OCI-LY7 (cell line): Measurements from ENCODE around the gene TCHH. TPM values are rescaled to one million over a fixed set of nuclear protein-coding genes. Genes with fewer than 3 reads are reported as not detected.

ENCODE experiments used
- BruUV-seq: library from RNA; stranded (reverse); fragments of 400-500 nt; replicated peaks from 2 replicates; lab custom pipeline; 2021; lab: Mats Ljungman, UMichigan
- CTCF ChIA-PET: fragments of 300-600 bp; sonication (Branson Sonifier 250); formaldehyde crosslinking; loops from one replicate; lab custom pipeline; 2022; ENCODE audit warnings: antibody characterized with exemption; ENCODE audit not compliant: unreplicated experiment; lab: Charles Lee
- POLR2A ChIA-PET: fragments of 300-600 bp; sonication (Branson Sonifier 250); formaldehyde crosslinking; loops from one replicate; lab custom pipeline; 2022; ENCODE audit warnings: antibody characterized with exemption; lab: Charles Lee
- DNase-seq: peaks from one replicate; pipeline ENCODE4 v3.0.0-alpha.2; 2015; ENCODE audit warnings: low spot score
- H2AFZ ChIP-seq: fragments of 200-600 bp; sonication (generic), shearing (Covaris generic); 2 replicates; pipeline ENCODE4 v1.6.1; 2014; ENCODE audit warnings: mild to moderate bottlenecking, antibody characterized with exemption, low read length, moderate library complexity
- H3K27ac ChIP-seq: fragments of 200-600 bp; sonication (generic); 2 replicates; pipeline ENCODE4 v1.5.1; 2014; ENCODE audit warnings: mixed run types, low read depth, mild to moderate bottlenecking, moderate library complexity, low read length, inconsistent platforms; ENCODE audit not compliant: poor library complexity, severe bottlenecking
- H3K36me3 ChIP-seq: fragments of 200-600 bp; sonication (generic); 2 replicates; pipeline ENCODE4 v1.6.1; 2014; ENCODE audit warnings: mild to moderate bottlenecking, antibody characterized with exemption, low read length, moderate library complexity, mixed read lengths; ENCODE audit not compliant: insufficient read depth
- H3K4me1 ChIP-seq: fragments of 200-600 bp; sonication (generic); 2 replicates; pipeline ENCODE4 v1.5.1; 2014; ENCODE audit warnings: mild to moderate bottlenecking, low read length; ENCODE audit not compliant: insufficient read depth, poor library complexity, severe bottlenecking
- H3K4me2 ChIP-seq: fragments of 200-600 bp; sonication (generic); 2 replicates; pipeline ENCODE4 v1.6.1; 2014; ENCODE audit warnings: mild to moderate bottlenecking, low read length
- H3K4me3 ChIP-seq: fragments of 200-600 bp; sonication (generic); 2 replicates; pipeline ENCODE4 v1.5.1; 2014; ENCODE audit warnings: mild to moderate bottlenecking, low read depth, low read length; ENCODE audit not compliant: poor library complexity, severe bottlenecking
- H3K79me2 ChIP-seq: fragments of 200-600 bp; sonication (generic); 2 replicates; pipeline ENCODE4 v1.6.1; 2016; ENCODE audit warnings: low read depth, mild to moderate bottlenecking, low read length, moderate library complexity, mixed read lengths; ENCODE audit not compliant: insufficient read depth
- H3K9me2 ChIP-seq: fragments of 200-600 bp; sonication (generic); 2 replicates; pipeline ENCODE4 v1.6.1; 2016; ENCODE audit warnings: mild to moderate bottlenecking, low read length, mixed read lengths; ENCODE audit not compliant: insufficient read depth
- H3K9me3 ChIP-seq: fragments of 200-600 bp; sonication (generic); 2 replicates; pipeline ENCODE4 v1.6.1; 2014; ENCODE audit warnings: mild to moderate bottlenecking, mixed run types, low read length, mixed read lengths
- H4K20me1 ChIP-seq: fragments of 200-600 bp; sonication (generic); 2 replicates; pipeline ENCODE4 v1.6.1; 2014; ENCODE audit warnings: mild to moderate bottlenecking, antibody characterized with exemption, low read length, moderate library complexity, mixed read lengths; ENCODE audit not compliant: insufficient read depth
- EZH2phosphoT487 ChIP-seq: fragments of 200-600 bp; sonication (generic); IDR thresholded peaks from 2 replicates; pipeline ENCODE4 v1.6.1; 2018; ENCODE audit warnings: low read depth, borderline replicate concordance, mild to moderate bottlenecking, mixed run types, antibody characterized with exemption, low read length, moderate library complexity, mixed read lengths
- intact Hi-C: fragments of 100-400 bp; cut with micrococcal nuclease; formaldehyde crosslinking; loops from one replicate; pipeline ENCODE4 v1.10.0; 2022; ENCODE audit not compliant: unreplicated experiment
- total RNA-seq, 2 experiments: library from RNA; depleted of rRNA in 1 of 2; stranded (reverse); fragments of >200 nt in 1 of 2; shearing (Covaris generic) in 1 of 2; gene quantifications; 2 replicates each; pipeline ENCODE4 v1.2.3, GENCODE V29; 2014 to 2022
- TF ChIP-seq, protein P1 (sequence below): fragments of 200-600 bp; sonication (generic); conservative IDR thresholded peaks from 2 replicates; pipeline ENCODE4 v1.5.1; 2014; ENCODE audit warnings: mild to moderate bottlenecking, antibody characterized with exemption, low read length, moderate library complexity, mixed read lengths

The TCHH gene
- total RNA-seq, 2 experiments from 2014 or later = not detected

DNA sequence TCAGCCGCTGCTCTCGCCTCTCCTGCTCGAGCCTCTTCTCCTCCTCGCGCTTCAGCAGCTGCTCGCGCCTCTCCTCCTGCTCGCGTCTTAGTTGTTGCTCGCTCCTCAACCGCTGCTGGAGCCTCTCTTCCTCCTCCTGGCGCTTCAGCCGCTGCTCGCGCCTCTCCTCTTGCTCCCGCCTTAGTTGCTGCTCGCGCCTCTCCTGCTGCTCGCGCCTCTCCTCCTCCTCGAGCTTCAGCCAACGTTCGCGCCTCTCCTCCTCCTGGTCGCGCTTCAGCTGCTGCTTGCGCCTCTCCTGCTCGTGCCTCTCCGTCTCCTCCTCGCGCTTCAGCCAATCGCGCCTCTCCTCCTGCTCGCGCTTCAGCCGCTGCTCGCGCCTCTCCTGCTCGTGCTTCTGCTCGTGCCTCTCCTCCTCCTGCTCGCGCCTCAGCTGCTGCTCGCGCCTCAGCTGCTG, 3.7 kb downstream of the TCHH start:
- intact Hi-C loops = no loop called here
- no peak overlapping the region for H2AFZ ChIP-seq

DNA sequence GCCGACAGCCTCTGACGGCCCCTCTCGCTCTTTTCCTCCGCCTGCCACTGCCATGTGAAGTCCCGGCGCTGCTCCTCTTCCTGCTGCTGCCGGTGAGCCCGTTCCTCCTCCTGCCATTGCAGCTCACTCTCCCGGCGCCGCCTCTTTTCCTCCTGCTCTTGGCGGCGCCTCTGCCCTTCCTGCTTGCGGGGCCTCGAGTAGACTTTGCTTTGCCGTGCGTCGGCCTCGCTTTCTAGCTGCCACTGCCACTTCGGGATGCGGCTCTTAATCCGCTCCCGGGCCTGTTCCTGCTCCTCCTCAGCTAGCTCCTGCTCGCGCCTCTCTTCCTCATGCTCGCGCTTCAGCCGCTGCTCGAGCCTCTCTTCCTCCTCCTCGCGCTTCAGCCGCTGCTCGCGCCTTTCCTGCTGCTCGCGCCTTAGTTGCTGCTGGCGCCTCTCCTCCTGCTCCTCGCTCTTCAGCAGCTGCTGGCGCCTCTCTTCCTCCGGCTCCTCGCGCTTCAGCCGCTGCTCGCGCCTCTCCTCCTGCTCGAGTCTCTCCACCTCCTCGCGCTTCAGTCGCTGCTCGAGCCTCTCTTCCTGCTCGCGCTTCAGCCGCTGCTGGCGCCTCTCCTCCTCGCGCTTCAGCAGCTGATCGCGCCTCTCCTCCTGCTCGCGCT, 4.3 kb downstream of the TCHH start:
- POLR2A ChIA-PET = interaction anchor here (0.7 kb wide), 1 partner anchor 442 kb away, joined by 5 read pairs; no protein-coding TSS in a partner anchor
- no peak overlapping the region for H3K4me3 ChIP-seq
- H3K9me3 ChIP-seq = no peaks in the 10 kb centered on the region
- H3K4me1 ChIP-seq = no peaks in the 10 kb centered on the region
- BruUV-seq = no TSS peak
- intact Hi-C loops = no loop called here
- DNase-seq = no peak
- no peaks in the 10 kb centered on the region for H3K9me2 ChIP-seq
- H3K27ac ChIP-seq = no peak overlapping the region
- no peaks in the 10 kb centered on the region for H3K36me3 ChIP-seq
- H4K20me1 ChIP-seq = no peaks in the 10 kb centered on the region
- no peaks in the 10 kb centered on the region for H3K79me2 ChIP-seq
- CTCF ChIA-PET = no interaction called here
- no peak overlapping the region for H3K4me2 ChIP-seq
- TF ChIP-seq EZH2phosphoT487 = no peak
- TF ChIP-seq, protein P1, sequence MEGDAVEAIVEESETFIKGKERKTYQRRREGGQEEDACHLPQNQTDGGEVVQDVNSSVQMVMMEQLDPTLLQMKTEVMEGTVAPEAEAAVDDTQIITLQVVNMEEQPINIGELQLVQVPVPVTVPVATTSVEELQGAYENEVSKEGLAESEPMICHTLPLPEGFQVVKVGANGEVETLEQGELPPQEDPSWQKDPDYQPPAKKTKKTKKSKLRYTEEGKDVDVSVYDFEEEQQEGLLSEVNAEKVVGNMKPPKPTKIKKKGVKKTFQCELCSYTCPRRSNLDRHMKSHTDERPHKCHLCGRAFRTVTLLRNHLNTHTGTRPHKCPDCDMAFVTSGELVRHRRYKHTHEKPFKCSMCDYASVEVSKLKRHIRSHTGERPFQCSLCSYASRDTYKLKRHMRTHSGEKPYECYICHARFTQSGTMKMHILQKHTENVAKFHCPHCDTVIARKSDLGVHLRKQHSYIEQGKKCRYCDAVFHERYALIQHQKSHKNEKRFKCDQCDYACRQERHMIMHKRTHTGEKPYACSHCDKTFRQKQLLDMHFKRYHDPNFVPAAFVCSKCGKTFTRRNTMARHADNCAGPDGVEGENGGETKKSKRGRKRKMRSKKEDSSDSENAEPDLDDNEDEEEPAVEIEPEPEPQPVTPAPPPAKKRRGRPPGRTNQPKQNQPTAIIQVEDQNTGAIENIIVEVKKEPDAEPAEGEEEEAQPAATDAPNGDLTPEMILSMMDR = no peak
- no peak overlapping the region for H2AFZ ChIP-seq

More for the DNA sequence above, 3.7 kb downstream of the TCHH start:
- H3K79me2 ChIP-seq = no peaks in the 10 kb centered on the region
- H3K27ac ChIP-seq = no peak overlapping the region
- no peaks in the 10 kb centered on the region for H3K9me2 ChIP-seq
- H3K4me2 ChIP-seq = no peak overlapping the region
- TF ChIP-seq EZH2phosphoT487 = no peak
- TF ChIP-seq, protein P1 = no peak
- H3K9me3 ChIP-seq = no peaks in the 10 kb centered on the region
- CTCF ChIA-PET = no interaction called here
- H3K36me3 ChIP-seq = no peaks in the 10 kb centered on the region
- H3K4me1 ChIP-seq = no peaks in the 10 kb centered on the region
- no peaks in the 10 kb centered on the region for H4K20me1 ChIP-seq
- DNase-seq = no peak
- POLR2A ChIA-PET = no interaction called here
- H3K4me3 ChIP-seq = no peak overlapping the region
- BruUV-seq = no TSS peak

DNA sequence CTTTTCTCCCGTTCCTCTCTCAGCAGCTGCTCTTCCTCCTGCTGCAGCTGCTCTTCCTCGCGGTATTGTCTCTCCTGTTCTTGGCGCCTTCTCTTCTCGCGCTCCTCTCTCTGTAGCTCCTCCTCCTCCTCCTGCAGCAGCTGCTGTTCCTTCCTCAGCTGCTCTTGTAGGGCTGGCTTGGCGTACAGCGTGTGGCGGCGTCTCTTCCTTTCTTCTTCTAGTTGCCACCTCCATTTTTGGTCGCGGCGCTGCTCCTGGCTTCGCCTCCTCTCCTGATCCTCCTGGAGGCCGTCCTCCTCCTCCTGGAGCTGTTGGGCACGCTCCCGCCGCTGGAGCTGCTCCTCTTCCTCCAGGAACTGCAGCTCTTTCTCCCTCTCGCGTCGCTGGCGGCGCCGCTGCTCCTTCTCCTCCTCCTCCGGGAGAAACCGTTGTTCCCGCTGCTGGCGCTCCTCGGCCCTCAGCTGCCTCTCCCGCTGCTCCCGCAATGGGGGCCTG, 4.8 kb downstream of the TCHH start:
- DNase-seq = no peak
- POLR2A ChIA-PET = interaction anchor here (0.7 kb wide), 1 partner anchor 441 kb away, joined by 5 read pairs; no protein-coding TSS in a partner anchor
- intact Hi-C loops = no loop called here

More for the DNA sequence above, 4.8 kb downstream of the TCHH start:
- no peaks in the 10 kb centered on the region for H3K79me2 ChIP-seq
- CTCF ChIA-PET = no interaction called here
- H3K4me2 ChIP-seq = no peak overlapping the region
- no peaks in the 10 kb centered on the region for H3K9me3 ChIP-seq
- H4K20me1 ChIP-seq = no peaks in the 10 kb centered on the region
- no TSS peak for BruUV-seq
- no peak overlapping the region for H2AFZ ChIP-seq
- TF ChIP-seq EZH2phosphoT487 = no peak
- TF ChIP-seq, protein P1 = no peak
- H3K4me1 ChIP-seq = no peaks in the 10 kb centered on the region
- H3K36me3 ChIP-seq = no peaks in the 10 kb centered on the region
- no peaks in the 10 kb centered on the region for H3K9me2 ChIP-seq
- no peak overlapping the region for H3K27ac ChIP-seq
- H3K4me3 ChIP-seq = no peak overlapping the region
